Adrenal gland (tissue), 5 donors: ENCODE data around the gene SEC11A.
A peak's percentile ranks its signal among the peaks of the same experiment; 100 is the strongest.

Source experiments
- POLR2A ChIP-seq, 2 donors: fragments of 450-650 bp; IDR thresholded peaks; one replicate each; pipeline ENCODE4 v1.6.1; 2017; ENCODE audit warnings: antibody characterized with exemption in 2 of 2, mild to moderate bottlenecking in 2 of 2, moderate library complexity in 1 of 2
- TF ChIP-seq, protein P1 (sequence below), 6 experiments: fragments of 450-650 bp in 4 of 6; fragments of 200-600 bp in 2 of 6; sonication (generic) in 1 of 6; IDR thresholded peaks; 1 replicate in 5 of 6; 2 replicates in 1 of 6; pipeline versions ENCODE4 v1.5.1 to v1.8.0; 2016 to 2021; ENCODE audit warnings: antibody characterized with exemption in 6 of 6, mild to moderate bottlenecking in 2 of 6, moderate library complexity in 1 of 6
- donor health status: DM: no; HTN: no; CAD: no.

DNA sequence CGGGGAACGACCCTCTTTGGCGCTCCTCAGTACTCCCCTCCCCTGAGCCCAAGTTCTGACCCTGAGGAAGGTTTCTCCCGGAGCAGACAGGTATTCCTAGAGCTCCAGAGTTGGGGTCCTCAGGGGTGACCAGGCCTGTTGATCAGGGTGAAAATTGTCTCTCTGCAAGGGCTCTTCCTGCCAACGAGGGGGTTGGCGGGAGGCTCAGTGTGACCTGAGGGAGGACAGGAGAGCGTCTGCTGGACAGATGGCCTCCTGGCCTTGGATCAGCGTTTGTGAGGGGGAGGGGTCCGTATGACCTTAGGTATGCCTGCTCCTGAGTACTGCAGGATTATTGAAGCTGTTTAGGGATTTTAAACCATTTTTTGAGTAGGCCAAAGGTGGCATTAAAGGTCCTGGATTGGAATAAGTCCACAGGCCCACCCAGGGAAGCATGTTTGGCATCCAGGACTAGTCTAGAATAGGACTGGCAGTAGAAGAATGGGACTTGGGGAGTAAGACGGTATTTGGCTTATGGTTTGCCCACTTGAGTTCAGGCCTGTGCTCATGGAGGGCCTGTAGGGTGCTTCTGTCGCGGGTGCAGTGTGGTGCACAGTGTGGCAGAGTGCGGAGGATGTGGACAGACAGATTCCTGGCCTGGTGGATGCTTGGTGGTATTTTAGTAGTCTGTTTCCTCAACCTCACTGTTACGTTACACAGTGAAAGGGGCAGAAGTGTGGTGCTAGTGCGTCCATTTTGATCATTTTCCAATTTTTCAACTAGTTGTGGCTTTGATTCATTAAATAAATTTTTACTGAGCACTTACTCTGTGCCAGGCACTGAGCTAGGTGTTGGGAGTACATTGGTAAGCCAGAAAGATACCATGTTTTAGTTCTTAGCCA lies 33.4 kb upstream of the SEC11A start:
- TF ChIP-seq, protein P1, sequence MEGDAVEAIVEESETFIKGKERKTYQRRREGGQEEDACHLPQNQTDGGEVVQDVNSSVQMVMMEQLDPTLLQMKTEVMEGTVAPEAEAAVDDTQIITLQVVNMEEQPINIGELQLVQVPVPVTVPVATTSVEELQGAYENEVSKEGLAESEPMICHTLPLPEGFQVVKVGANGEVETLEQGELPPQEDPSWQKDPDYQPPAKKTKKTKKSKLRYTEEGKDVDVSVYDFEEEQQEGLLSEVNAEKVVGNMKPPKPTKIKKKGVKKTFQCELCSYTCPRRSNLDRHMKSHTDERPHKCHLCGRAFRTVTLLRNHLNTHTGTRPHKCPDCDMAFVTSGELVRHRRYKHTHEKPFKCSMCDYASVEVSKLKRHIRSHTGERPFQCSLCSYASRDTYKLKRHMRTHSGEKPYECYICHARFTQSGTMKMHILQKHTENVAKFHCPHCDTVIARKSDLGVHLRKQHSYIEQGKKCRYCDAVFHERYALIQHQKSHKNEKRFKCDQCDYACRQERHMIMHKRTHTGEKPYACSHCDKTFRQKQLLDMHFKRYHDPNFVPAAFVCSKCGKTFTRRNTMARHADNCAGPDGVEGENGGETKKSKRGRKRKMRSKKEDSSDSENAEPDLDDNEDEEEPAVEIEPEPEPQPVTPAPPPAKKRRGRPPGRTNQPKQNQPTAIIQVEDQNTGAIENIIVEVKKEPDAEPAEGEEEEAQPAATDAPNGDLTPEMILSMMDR (IDR thresholded peaks at IDR 0.05) = peak in 3 of 6 experiments; percentile 27 to 30 (median 29)
- no peak for TF ChIP-seq POLR2A (IDR thresholded peaks at IDR 0.05)
